ENCODE results near the gene ERMN.

GRCh38 chr2:157336137-157337010, 10.8 kb upstream of the ERMN start:
- TF ChIP-seq CTCF (IDR thresholded peaks at IDR 0.05; ENCODE audit: poor library complexity) (peak; percentile 61), EZH2 (IDR thresholded peaks at IDR 0.05; ENCODE audit: borderline replicate concordance) (no peak), EZH2phosphoT487 (IDR thresholded peaks at IDR 0.05; ENCODE audit: low read depth, severe bottlenecking, unreplicated experiment) (no peak)
